Smooth muscle cell (in vitro differentiated cells): ENCODE measurements around the gene INPP5A. TPM values are rescaled to one million over a fixed set of nuclear protein-coding genes. Genes with fewer than 3 reads are reported as not detected.

Experiments
- DNase-seq: peaks from one replicate; lab custom pipeline; 2025; ENCODE audit not compliant: unreplicated experiment; lab: John Stamatoyannopoulos, UW
- H2AFZ ChIP-seq: fragments of 200-600 bp; sonication (generic); 2 replicates; pipeline ENCODE4 v1.6.0; 2016; ENCODE audit warnings: antibody characterized with exemption, low read depth, mild to moderate bottlenecking
- H3F3A ChIP-seq: fragments of 200-600 bp; sonication (generic); 2 replicates; pipeline ENCODE4 v1.6.0; 2017; ENCODE audit warnings: antibody characterized with exemption, low read depth
- H3K27ac ChIP-seq: fragments of 200-600 bp; sonication (generic); 2 replicates; pipeline ENCODE4 v1.5.1; 2016; ENCODE audit warnings: low read depth, mild to moderate bottlenecking
- H3K27me3 ChIP-seq: fragments of 200-600 bp; sonication (generic); 2 replicates; pipeline ENCODE4 v1.6.1; 2016; ENCODE audit warnings: low read depth, mild to moderate bottlenecking
- H3K36me3 ChIP-seq: fragments of 200-600 bp; sonication (generic); 2 replicates; pipeline ENCODE4 v1.5.1; 2016; ENCODE audit warnings: low read depth
- H3K4me1 ChIP-seq: fragments of 200-600 bp; sonication (generic); 2 replicates; pipeline ENCODE4 v1.5.1; 2016; ENCODE audit warnings: low read depth
- H3K4me2 ChIP-seq: fragments of 200-600 bp; sonication (generic); 2 replicates; pipeline ENCODE4 v1.6.0; 2016; ENCODE audit warnings: mild to moderate bottlenecking
- H3K4me3 ChIP-seq: fragments of 200-600 bp; sonication (generic); 2 replicates; pipeline ENCODE4 v1.5.1; 2016; ENCODE audit warnings: mild to moderate bottlenecking
- H3K79me2 ChIP-seq: fragments of 200-600 bp; sonication (generic); 2 replicates; pipeline ENCODE4 v1.6.0; 2016; ENCODE audit warnings: low read depth, mild to moderate bottlenecking
- H3K9ac ChIP-seq: fragments of 200-600 bp; sonication (generic); 2 replicates; pipeline ENCODE4 v1.6.0; 2016; ENCODE audit warnings: low read depth
- H3K9me3 ChIP-seq: fragments of 200-600 bp; sonication (generic); replicated peaks from 2 replicates; pipeline ENCODE4 v1.5.1; 2016; ENCODE audit warnings: low read depth
- H4K20me1 ChIP-seq: fragments of 200-600 bp; sonication (generic); 2 replicates; pipeline ENCODE4 v1.6.0; 2016; ENCODE audit warnings: low read depth
- CTCF ChIP-seq: fragments of 200-600 bp; sonication (generic); IDR thresholded peaks from 2 replicates; pipeline ENCODE4 v1.5.1; 2017; ENCODE audit warnings: borderline replicate concordance, mild to moderate bottlenecking, antibody characterized with exemption; ENCODE audit not compliant: insufficient read depth, poor library complexity, severe bottlenecking
- WGBS: methylation state at CpG from one replicate; pipeline ENCODE4 v1.1.7; 2016; ENCODE audit warnings: low lambda C conversion rate; 5-methylcytosine and 5-hydroxymethylcytosine counted together
- polyA plus RNA-seq: library from polyadenylated mRNA; unstranded; fragments of >200 nt; fragmentation: Nextera tagmentation; extraction: Ambion mirVana; gene quantifications from 2 replicates; pipeline ENCODE4 v1.2.1, GENCODE V29; 2016
- total RNA-seq: library from RNA; depleted of rRNA; stranded (reverse); fragments of >200 nt; gene quantifications from 2 replicates; pipeline ENCODE4 v1.2.3, GENCODE V29; 2014

INPP5A gene
- total and polyA plus RNA-seq, 2 experiments from 2014 or later = 48.0 to 55.9 TPM

DNA sequence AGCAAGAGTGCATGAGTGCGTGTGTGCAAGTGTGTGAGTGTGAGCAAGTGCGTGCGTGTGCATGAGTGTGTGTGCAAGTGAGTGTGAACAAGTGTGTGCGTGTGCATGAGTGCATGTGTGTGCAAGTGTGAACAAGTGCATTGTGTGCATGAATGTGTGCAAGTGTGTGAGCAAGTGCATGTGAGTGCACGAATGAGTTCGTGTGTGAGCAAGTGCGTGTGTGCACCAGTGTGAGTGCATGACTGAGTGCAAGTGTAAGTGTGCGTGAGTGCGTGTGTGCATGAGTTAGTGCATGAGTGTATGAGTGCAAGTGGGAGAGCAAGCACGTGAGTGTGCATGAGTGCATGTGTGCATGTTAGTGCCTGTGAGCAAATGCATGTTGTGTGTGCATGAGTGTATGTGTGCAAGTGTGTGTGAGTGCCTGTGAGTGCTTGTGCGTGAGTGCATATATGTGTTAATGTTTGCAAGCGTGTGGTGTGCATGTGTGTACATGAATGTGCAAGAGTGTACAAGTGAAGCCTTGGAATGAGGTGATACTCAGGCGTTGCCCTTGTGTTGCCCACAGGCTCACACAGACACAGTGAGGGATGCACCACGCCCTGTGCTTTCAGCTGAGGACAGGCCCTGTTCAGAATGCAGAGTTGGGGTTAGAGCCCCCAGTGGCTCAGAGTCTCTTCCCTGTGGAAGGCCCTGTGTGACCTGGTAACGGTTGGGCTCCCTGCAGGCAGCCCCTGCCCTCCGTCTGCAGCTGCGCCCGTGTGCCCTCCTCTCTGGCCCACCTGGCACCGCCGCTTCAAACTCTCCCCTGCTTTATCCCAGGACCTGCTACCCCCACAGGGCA lies 151.2 kb downstream of the INPP5A start:
- H3K27me3 ChIP-seq = no peaks in the 10 kb centered on the region
- H3K4me3 ChIP-seq = no peak overlapping the region
- no peak overlapping the region for H3K9ac ChIP-seq
- DNase-seq = no peak
- H4K20me1 ChIP-seq = peaks cover 62% of the 10 kb centered on the region
- H3K27ac ChIP-seq = no peak overlapping the region
- TF ChIP-seq CTCF = no peak
- H3K36me3 ChIP-seq = no peaks in the 10 kb centered on the region
- H3K4me2 ChIP-seq = no peak overlapping the region
- peaks cover 9% of the 10 kb centered on the region for H3K4me1 ChIP-seq
- peaks cover 3% of the 10 kb centered on the region for H3F3A ChIP-seq
- H3K79me2 ChIP-seq = no peaks in the 10 kb centered on the region
- H3K9me3 ChIP-seq = no peaks in the 10 kb centered on the region
- WGBS = 98% methylated on average over 20 of the region's 20 CpGs
- H2AFZ ChIP-seq = no peak overlapping the region

DNA sequence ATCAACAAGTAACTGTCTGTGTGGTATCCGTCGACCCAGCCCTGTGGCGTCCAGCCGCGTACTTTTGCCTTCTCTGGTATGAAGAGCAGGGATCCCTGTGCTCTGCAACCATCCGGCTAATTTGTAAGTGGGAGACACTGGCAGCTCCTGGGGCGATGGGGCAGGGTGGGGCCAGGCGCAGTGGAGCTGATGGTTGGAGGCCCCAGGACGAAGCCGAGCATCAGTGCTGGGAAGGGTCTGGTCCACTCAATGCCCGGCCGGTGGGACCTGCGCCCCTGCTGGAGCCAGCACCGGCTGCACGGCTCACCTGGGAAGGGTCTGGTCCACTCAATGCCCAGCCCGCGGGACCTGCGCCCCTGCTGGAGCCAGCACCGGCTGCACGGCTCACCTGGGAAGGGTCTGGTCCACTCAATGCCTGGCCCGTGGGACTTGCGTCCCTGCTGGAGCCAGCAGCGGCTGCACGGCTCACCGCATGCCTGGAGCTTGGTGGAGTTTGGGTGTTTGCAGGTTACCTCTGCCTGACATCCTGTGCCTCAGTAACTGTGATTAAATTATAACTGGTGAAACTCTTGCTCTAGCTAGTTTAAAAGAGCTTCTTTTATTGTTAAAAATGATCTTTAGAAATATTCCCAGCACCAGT lies 152.3 kb downstream of the INPP5A start:
- H3K4me1 ChIP-seq = peaks cover 5% of the 10 kb centered on the region
- H2AFZ ChIP-seq = no peak overlapping the region
- no peak for DNase-seq
- no peaks in the 10 kb centered on the region for H3K27me3 ChIP-seq
- no peaks in the 10 kb centered on the region for H3K9me3 ChIP-seq
- H3K4me3 ChIP-seq = no peak overlapping the region
- no peak overlapping the region for H3K9ac ChIP-seq
- WGBS = 98% methylated on average over 25 of the region's 25 CpGs
- H4K20me1 ChIP-seq = peaks cover 52% of the 10 kb centered on the region
- no peak for TF ChIP-seq CTCF
- no peaks in the 10 kb centered on the region for H3K79me2 ChIP-seq
- no peak overlapping the region for H3K4me2 ChIP-seq
- no peaks in the 10 kb centered on the region for H3K36me3 ChIP-seq
- no peaks in the 10 kb centered on the region for H3F3A ChIP-seq
- H3K27ac ChIP-seq = no peak overlapping the region

DNA sequence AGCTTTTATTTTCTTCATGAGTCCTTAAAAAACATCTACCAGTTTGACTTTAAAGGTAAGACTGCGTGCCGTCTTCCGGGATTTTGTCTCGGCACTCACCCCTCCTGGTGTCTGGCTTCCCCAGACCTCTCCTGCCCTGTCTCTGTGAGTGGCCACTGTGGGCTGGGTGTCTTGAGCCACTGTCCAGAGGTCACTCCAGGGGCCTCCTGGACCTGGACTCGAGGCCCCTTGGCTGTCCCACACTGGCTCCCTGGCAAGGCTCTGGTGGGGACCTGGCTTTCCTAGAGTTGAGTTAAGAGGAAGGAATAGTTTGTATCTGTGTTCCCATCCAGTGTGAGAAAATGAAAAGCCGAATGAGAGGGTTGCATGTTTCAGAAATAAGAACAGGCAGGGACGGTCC lies 152.8 kb downstream of the INPP5A start:
- no peak for DNase-seq
- H2AFZ ChIP-seq = no peak overlapping the region
- no peak for TF ChIP-seq CTCF
- no peak overlapping the region for H3K9ac ChIP-seq
- no peaks in the 10 kb centered on the region for H3K4me1 ChIP-seq
- no peaks in the 10 kb centered on the region for H3K9me3 ChIP-seq
- no peaks in the 10 kb centered on the region for H3K79me2 ChIP-seq
- H4K20me1 ChIP-seq = peaks cover 46% of the 10 kb centered on the region
- no peak overlapping the region for H3K4me3 ChIP-seq
- H3K4me2 ChIP-seq = no peak overlapping the region
- no peak overlapping the region for H3K27ac ChIP-seq
- 98% methylated on average over 7 of the region's 7 CpGs for WGBS
- H3F3A ChIP-seq = no peaks in the 10 kb centered on the region
- H3K36me3 ChIP-seq = no peaks in the 10 kb centered on the region
- H3K27me3 ChIP-seq = no peaks in the 10 kb centered on the region
